CD1c-positive myeloid dendritic cell (primary cell): ENCODE measurements around the gene XYLT1.
A peak's percentile ranks its signal among the peaks of the same experiment; 100 is the strongest.

Experiments
- DNase-seq: peaks from one replicate; pipeline ENCODE4 v3.0.0-alpha.2; 2016; ENCODE audit errors: extremely low spot score

The XYLT1 gene

GRCh38 chr16:17459903-17460521, 10.7 kb downstream of the XYLT1 start:
- DNase-seq = no peak

DNA sequence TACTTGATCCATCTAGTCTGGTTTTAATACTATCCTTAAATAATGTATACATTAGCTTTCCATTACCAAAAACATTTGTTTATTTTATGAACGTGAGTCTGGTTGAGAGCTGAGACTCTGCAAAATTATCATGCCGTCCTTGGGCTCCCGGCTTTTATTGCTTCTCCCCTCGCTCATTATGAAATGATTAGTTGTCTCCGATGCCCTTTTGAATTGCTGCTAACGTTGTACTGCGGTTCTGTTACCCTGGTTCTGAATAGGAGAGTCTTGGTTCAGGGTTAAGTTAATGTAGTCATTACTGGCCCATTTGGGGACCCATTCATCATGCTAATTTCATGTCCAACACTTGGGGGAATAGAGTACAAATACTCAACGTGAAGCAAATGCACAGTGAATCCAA, 12.8 kb downstream of the XYLT1 start:
- DNase-seq = no peak

- no peak for DNase-seq
These were observed 13.2 kb downstream of the XYLT1 start for GRCh38 chr16:17457513-17457912.

GRCh38 chr16:17454162-17454730, 16.5 kb downstream of the XYLT1 start:
- DNase-seq = no peak

GRCh38 chr16:17453364-17454038, 17.3 kb downstream of the XYLT1 start:
- peak; percentile 41 for DNase-seq

DNA sequence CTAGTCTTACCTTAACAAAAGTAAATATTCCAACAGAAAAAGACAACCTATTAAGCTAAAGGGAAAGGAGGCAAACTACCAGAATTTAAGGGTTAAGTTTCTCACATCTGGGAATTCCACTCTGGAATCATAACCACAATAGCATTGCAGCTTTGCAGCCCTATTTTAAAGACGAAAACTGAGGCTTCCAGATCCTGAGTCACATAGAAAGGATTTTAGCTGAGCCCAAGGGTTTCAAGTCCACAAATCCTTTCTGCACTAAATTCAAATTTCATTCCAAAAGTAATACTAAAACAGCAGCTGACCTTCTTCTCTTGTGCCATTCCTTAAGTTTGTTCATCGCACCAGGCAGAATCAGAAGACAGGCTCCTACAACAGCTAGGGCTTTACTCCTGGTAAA, 17.8 kb downstream of the XYLT1 start:
- no peak for DNase-seq

DNA sequence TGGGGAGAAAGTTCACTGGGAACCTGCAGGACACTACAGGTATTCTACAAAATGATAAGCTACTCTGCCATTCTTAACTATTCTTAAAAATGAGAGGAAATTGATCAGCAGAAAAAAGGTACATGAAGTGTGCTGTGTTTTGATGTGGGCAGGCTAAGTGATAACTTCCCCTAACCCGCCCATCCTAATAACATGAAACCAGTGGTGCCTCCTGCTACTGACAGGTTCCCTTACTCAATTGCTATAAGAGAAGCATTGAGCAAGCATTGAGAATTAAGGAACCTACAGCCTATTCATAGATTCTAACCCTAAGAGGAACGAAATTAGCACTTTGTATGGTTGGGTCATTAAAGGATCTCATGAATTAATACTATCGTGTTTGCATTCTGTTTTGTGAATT, 18.9 kb downstream of the XYLT1 start:
- peak; percentile 86 for DNase-seq

GRCh38 chr16:17450291-17450690, 20.5 kb downstream of the XYLT1 start:
- DNase-seq = no peak

DNA sequence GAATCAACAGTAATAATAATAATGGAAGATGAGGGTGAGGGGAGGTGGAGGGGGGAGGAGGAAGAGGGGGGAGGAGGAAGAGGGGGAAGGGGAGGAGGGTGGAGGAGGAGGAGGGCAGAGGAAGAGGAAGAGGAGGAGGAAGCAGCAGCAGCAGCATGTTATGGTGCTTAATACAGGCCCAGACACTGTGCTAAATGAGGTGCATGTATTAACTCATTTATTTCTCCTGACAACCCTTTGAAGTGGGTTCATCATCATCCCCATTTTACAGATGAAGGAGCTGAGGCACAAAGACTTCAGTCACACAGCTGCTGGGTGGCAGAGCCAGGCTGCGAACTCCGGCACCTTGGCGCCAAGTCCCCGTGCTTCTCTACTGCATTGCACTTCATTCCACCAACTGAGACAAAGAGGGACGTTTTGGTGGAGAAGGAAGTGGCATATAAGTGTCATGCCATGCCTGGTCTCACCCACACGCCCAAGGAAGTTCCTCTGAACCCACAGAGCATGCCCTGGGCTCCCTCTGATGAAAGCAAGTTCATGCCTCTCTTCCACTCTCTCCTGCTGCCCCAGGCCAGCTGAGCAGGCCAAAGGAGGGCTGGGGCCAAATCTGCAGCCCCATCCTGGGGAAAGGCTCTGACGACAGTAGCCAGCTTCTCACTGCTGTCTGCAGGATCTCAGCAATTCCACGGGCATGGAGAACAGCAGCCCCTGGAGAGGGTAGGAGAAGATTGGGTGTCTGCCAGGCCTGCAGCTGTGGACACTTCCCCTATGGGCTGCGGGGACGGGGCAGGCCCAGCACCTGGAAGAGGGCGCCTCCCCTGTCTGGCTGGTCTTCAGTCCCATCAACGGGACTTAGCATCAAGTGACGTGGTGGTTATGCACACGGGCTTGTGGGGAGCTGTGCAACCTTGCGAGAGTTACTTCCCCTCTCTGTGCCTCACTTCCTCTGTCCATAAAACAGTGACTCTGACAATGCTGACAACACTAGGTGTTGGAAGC, 21.8 kb downstream of the XYLT1 start:
- peak; percentile 88 for DNase-seq

DNA sequence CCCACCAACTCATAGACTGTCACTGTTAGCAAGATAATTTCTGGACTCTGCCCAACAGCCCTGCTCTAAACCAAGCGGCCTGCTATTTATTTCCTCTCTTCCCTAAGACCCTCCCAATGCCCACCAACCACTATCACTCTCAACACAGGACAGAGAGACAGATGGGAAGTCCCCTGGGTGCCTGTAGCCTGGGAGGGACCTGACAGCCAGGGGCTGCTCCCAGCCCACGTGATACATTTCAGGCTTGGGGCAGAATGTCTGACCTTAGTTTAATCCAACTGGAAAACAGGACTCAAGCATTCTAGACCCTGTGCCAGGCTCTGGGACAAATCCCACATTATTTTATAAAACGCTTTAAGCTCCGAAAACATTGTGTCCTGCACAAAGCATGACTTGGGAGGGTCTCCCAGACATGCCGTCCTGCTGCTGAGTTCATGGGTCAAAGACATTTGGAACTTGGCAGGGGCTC, 23.6 kb downstream of the XYLT1 start:
- DNase-seq = no peak

DNA sequence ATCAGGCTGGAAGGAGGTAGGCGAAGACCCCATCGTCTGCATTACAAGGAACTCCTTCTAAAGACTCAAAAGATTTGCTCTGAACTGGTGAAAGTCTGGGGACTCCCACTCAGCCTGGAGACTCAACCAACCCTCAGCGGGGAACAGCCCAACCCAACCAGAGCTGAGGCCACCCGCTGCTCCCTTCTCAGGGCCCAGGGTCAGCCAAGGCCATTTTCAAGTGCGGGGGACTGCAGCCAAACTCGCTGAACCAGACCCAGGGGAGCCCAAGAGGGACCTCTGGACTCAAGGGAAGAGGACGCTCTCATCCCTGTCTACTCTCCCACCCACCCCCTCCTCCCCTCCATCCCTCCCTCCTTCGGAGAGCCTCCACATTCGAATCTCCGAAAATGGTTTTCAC, 24.1 kb downstream of the XYLT1 start:
- DNase-seq = no peak

DNA sequence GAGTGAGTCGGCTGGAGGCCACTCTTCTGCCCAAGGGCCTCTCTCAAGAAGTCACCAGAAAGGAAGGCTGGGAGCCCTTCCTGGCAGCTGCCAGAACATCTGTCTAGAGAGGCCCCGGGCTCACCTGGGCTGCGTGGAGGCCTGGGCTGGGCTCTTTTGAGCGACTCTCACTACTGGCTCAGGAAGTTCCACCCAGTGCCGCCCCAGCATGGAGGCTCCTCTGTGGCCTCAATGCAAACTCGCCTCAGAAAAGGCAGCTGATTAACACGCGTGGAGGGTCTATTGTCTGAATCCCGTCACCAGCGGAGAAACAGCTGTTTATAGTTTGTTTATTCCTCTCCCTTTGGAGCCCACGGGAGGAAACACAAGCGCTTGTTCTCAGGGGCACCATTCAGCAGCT, 25.3 kb downstream of the XYLT1 start:
- DNase-seq = no peak

DNA sequence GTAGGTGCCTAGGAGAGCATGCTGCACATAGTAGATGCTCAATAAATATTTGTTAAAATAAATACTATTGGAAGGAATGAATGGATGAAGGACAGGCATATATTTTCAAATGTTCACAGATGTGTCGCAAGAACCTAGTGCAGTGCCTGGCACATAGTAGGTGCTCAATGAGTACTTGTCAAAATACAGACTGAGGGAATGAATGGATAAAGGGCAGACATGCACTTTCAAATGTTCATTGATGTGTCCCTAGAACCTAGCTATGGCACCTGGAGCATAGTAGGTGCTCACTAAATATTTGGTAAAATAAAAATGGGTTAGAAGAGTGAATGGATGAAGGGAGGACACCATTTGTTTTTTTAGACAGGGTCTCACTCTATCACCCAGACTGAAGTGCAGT, 26.1 kb downstream of the XYLT1 start:
- DNase-seq = no peak

GRCh38 chr16:17440131-17440530, 30.6 kb downstream of the XYLT1 start:
- no peak for DNase-seq

DNA sequence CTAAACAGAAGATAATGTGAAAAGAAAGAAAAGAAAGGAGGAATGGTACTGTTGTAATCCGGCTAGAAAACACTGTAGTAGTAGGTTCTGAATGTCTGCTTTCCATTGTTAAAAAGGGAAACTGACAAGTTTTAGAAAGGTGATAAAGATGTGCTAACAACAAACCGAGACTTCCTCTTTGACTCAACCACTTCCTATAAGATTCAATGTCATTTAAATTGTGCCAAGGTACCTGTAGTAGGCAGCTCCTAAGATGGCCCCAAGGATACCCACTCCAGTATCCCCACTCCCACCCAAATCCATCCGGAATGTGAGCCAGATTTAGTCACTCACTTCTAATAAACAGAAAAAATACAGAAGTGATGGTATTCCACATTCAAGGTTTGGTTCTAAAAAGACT, 31.2 kb downstream of the XYLT1 start:
- peak; percentile 16 for DNase-seq

DNA sequence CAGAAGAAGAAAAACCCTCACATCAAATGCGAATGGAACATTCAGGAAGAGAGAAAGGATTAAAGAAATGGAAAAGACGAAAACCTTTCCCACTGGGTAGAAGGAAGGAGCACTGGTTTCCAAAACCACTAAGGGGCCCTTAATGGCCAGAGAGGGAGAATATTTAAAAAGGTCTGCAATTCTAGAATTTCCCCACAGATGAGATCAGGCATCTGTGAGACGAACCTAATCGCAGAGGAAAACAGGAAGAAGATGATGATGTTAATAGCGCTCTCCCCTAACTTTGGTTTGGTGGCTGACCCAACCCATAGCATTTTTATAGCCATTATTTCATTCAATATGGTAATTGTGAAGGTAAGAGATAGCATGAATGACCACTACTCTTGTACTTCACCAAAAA, 32.8 kb downstream of the XYLT1 start:
- DNase-seq = no peak

GRCh38 chr16:17437127-17437720, 33.5 kb downstream of the XYLT1 start:
- no peak for DNase-seq

GRCh38 chr16:17435318-17435717, 35.4 kb downstream of the XYLT1 start:
- no peak for DNase-seq

- no peak for DNase-seq
These were observed 36.9 kb downstream of the XYLT1 start for GRCh38 chr16:17433577-17434451.

DNA sequence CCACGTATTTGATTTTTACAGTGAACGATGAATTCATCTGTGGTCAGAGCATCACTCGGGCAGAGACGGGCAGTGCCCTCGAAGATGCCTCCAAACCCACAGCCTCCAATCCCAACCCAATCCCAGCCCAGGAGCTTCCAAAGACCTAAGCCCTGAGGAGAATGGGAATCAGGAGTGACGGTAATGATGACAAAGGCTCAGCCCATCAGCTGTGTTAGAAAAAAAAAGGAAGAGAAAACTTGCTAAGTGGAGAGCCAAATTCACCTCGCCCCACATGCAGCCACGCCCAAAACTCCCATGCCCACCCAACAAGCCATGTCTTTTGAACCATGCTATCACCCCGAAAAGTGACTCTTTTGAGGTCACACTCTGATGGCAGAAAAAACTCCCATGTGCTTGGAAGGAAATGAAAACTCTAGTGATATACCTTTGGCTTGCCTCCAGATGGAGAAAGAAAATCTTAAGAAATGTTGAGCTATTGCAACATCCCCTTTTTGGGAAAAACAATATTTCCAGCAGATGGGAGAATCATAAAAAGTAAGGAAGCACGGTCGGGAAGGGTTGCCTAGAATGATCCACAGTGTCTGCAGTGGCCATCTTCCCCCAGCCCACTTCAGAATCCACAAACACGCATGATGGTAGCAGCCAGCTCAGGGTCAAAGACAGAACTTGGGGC, 37.7 kb downstream of the XYLT1 start:
- DNase-seq = no peak
